Renal cortex interstitium (tissue), 11 donors: ENCODE results near the gene CTU2. TPM values are rescaled to one million over a fixed set of nuclear protein-coding genes. Genes with fewer than 3 reads are reported as not detected.

ENCODE experiments used
- DNase-seq, 11 donors: peaks; one replicate each; pipeline ENCODE4 v3.0.0-alpha.2; 2013; ENCODE audit warnings: low read depth in 9 of 11, low spot score in 4 of 11; ENCODE audit errors: extremely low read depth in 1 of 11
- polyA plus RNA-seq, 3 donors: library from polyadenylated mRNA; unstranded; fragments of 120-200 nt; gene quantifications; one replicate each; pipeline ENCODE4 v1.2.1, GENCODE V29; 2013; ENCODE audit not compliant: insufficient read length in 3 of 3

The CTU2 gene
- polyA plus RNA-seq, 3 donors, result 10.1 to 17.8 (median 13.3) TPM

DNA sequence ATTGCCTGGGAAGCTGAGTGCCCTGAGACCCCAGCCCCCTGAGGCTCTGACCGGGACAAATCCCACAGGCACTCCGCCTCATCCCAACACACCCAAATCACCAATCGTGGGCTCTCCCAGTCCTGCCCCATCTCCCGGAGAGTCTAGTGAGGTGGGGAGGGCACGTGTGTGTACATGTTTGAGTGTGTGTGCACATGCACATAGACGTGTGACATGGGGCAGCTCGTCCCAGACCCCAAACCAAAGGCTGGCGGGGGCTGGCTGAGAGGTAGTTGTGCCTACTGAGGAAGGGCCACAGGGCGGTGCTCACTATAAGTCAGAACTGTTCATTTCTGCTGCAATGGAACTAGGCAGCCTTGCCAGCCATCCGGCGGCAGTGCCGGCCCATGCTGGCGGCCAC lies 28.6 kb upstream of the CTU2 start:
- no peak for DNase-seq

DNA sequence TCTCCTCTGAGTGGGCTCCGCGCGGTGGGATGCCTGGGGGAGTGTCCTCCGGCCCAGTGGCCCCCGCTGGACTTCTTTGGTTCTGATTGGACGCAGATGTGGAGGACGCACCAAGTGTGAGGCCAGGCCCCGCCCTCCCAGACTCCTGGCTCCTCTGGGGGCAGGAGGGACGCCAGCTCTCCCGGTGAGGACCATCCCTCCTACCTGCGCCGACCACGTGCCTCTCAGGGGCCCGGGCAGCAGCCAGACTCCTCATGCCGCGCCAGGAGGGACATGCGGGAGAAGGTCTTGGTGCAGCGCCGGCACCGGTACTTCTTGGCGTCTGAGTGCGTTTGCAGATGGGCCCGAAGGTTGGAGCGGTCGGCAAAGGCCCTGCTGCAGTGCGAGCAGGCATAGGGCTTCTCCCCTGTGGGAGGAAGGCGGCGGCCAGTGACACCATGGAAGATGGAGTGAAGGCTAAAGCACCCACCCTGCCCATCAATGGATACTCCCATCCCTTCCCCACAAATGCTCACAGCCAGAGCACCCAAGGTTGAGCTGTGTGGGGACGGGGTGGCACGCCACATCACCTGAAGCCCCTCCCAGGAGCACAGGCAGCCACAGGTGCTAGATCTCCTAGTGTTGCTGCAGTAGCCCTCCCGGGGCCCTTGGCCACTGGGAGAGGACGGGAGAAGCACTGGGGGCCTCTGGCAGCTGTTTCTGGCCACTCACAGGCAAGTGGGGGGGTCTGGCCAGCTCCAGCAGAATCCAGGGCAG lies 27.9 kb upstream of the CTU2 start:
- DNase-seq, result no peak

DNA sequence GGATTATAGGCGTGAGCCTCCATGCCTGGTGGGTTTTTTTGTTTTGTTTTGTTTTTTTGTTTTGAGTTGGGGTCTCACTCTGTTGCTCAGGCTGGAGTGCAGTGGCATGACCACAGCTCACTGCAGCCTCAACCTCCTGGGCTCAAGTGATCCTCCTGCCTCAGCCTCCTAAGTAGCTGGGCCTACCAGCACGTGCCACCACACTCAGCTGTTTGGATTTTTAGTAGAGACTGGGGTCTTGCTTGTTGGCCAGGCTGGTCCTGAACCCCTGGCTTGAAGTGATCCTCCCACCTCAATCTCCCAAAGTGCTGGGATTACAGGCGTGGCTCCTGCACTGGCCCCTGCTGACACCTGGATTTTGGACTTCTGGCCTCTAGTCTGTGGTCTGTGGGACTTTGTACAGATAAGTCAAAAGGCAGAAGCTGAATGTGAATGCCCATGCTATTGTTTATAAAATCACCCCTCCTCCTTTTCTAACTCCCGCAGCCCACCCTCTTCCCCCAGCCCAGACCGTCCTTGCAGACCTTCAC lies 25.7 kb upstream of the CTU2 start:
- no peak for DNase-seq

DNA sequence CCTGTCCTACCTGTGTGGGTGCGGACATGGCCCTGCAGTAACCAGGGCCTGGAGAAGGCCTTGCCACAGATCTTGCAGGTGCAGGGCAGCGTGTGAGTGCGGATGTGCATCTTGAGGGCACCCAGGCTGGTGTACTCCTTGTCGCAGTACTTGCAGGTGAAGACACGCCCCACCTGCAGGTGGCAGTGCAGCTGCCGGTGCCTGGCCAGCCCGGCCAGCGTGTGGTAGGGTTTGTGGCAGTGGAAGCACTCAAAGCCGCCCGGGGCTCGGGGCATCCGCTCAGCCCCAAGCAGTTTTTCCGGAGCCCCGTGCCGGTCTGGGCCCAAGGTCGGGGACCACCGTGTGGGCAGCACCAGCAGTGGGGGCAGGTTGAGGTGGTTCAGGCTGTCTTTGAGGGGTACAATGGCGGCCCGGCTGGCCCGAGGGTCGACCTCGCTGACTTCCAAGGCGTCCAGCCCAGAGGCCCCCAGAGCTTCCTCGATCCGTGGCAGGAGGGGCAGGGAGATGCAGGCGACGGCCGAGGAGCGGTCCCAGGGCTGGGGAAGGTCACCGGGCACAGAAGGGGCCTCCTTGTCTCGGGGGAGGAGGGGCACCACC lies 25.1 kb upstream of the CTU2 start:
- no peak for DNase-seq

DNA sequence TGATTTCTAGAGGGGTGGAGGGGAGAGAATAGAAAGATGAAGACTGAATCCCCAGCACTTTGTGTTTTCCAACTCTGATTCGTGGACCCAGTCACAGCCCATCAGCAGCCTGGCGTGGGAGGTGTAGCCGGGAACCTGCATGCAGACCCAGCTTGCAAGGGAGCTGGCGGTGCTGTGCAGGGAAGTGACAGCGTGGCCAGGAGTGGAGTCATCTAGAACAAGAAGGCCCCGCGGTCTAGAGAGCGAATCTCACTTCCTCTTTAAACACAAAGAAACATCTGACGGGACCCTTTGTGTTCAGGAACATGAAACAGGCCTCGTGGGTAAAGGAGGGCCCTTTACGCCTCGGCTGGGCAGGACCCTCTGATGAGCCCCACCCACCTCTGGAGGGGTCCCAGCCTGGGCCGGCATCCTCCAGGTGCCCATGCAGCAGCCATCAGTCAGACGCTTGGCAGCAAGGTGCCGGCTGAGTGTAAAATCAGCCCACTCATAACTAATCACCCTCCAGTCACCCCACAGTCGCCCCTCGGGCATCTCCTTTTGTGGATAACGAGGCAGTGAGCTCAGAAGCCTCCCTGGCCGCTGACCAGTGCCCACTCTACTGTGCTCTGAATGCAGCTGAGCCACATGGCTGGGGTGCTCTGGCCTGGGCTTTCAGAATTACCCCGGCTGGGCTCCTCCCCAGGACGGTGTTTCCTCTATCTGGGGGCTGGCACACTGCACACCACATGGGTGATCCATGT lies 24.4 kb upstream of the CTU2 start:
- no peak for DNase-seq

DNA sequence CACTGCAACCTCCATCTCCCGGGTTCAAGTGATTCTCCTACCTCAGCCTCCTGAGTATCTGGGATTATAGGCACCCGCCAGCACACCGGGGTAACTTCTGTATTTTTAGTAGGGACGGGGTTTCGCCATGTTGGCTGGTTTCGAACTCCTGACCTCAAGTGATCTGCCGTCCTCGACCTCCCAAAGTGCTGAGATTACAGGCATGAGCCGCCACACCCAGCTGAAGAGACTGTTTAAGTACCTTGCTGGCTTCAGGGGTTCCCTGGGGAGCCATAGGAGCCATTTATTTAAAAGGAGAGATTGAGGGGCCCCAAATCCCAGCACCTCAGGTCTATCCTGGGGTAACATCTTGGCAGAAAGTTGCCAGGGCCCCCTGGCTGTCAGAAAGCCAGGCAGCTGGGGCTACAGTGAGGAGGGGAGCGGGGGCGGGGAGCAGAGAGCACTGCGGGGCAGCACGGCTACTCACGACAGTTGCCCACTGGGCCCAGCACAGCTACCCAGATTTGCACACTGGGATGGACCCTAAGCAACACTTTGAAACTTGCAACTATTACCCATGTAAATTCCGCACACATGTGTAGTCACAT lies 21.6 kb upstream of the CTU2 start:
- DNase-seq, result no peak

DNA sequence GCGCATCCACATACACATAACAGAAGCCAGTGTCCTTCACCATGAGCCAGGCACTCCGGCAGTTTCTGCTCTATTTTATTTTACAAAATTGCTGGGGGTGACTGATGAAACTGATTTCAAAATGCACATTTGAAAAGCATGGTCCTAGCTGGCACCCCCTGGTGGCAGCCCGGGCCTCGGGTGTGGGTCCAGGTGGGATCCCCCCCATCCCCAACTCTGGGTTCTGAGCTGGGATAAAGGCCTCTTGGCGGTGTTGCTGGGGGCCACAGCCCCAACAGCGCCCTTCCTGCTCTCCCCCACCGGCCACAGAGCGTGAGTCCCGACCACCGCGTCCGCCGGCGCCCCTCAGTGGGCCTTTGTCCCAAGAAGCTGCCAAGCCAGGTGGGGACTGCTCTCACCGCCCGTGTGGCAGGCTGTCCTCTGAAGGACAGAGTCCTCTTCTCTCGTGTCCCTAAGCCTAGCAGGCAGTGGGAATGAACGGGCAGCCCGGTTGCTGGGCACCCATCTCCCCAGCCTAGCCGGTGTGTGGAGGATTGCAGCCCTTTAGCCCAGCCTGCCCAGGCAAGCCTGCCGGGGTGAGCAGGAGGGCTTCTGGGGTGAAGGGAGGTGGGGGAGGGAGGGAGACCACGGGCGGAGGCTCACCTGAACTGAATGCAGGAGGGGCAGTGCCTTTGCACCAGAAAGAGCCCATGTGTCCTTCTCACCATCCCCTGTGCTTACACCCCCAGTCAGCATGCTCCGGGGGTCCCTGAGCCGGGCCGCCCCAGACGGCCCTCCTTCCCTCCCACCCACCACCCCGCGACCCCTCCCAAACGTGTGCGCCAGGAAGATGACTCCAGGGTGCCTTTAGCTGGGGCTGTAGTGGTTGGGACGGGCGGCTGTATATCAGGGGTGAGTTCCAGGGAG lies 20.9 kb upstream of the CTU2 start:
- no peak for DNase-seq

DNA sequence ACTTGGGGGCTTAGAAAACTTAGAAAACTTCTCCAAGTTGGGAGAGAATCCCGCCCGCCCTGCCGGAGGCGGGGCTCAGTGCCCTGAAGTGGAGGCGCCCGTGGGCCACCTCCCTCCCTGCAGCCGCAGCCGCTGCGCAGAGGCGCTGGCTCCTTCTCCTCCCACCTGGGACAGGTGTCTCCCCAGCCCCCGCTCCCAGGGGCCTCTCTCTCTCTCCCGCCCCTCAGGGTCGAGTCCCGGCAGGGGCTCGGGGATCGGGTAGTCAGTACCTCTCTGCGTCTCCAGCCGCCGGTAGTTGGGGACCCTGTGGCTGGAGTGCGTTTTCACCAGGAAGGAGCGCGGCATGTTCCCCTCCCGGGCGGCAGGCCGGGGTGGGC lies 20.3 kb upstream of the CTU2 start:
- no peak for DNase-seq

DNA sequence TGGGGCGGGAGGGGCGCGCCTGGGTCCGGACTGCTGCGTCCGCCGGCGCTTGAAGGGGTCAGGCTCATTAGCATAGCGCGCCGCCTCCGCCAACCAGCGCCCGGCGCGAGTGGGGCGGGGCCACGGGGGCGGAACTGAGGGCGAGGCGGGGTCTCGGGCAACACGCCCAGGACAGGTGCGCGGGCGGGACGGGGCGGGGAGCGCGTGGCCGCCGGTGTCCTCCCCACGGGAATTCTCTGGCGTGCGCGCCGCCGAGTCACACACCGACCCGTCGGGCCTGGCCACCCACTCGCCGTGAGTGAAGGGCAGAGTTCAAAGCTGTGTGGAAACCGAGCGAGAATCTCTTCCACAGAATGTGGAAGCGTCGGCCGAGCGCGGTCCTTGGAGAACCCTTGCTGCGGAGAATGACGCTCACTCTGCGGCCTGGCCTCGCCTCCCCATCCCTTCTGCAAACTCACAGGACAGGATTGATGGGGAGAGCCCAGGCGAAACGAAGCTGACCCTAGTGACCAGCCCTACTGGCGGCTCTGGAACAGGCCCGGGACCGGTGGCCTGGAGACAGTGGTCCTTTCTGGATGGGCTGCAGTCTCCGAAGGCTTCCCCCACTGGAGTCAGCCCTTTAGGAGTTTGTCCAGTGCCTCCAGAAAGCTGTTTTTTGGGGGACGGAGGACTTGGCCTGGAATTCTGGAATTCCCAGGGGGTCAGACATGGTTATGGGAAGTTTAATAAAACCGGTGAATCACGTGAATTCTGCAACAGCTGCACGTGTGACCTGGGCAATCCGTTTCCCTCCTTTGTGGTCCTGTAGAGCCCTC lies 19.7 kb upstream of the CTU2 start, which contains the start of gene SNAI3:
SNAI3 (minus strand) TSS at position 69 of the 815 bp plus-strand sequence. CDS start 101 bp downstream, outside the sequence.
- peak in 8 of 11 donors; percentile 40 to 70 (median 66) for DNase-seq

DNA sequence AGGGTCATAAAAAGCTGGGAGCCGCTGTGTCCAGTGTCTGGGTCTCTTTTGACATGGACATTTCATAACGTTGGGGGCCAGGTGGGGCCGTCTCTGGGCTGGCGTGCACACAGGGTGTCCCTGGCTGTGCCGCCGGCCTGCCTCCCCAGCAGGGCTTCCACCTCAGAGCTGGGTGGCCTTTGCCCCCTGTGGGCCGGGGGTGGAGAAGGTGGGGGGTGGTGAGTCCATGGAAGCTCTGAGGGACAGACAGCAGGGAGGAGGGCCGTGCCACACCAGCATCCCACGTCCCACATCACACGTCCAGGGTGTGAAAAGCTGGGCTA lies 19.1 kb upstream of the CTU2 start:
- no peak for DNase-seq

DNA sequence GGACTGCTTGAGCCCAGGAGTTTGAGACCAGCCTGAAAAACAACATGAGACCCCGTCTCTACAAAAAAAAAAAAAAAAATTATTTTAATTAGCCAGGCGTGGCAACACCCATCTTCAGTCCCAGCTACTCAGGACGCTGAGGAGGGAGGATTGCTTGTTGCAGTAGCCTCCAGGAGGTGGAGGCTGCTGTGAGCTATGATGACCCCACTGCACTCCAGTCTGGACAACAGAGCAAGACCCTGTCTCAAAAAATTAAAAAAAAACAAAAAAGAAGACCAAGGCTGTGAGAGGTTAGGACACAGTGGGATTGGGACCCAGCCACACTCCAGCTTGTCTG lies 18.7 kb upstream of the CTU2 start:
- no peak for DNase-seq

DNA sequence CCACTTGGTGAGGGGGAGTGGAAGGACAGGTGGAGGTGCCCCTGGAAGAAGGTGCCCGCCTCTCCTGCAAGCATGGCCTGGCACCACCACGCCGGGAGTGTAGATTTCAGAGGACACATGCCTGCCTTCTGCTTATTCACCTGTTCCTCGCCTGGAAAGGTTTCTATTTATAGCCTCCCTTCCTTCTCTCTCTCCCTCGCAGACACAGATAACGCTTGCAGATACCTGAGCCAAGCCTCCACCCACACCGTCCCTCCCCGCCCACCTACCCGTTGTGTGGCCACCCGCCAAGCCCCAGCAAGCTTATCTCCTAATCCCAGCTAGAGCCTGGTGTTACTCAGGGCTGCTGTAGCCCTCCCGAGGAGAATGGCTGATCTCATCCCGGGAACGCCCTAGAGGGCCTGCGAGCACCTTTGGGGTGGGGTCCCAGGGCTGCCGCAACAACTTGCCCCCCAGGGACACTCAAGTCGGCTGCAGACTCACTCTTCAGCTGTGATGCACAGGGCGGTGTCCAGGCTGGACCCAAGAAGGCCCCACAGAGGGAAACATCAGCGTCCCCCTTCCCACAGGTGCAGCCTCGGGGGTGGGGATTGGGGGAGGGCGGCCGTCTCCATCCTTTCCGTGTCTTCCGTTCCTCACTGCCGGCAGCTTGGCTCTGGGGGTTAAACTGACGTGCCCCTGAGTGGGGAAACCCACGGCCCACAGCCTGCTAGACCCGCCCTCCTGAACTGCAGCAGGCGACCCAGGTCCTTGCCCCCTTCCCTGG lies 18.1 kb upstream of the CTU2 start:
- no peak for DNase-seq

DNA sequence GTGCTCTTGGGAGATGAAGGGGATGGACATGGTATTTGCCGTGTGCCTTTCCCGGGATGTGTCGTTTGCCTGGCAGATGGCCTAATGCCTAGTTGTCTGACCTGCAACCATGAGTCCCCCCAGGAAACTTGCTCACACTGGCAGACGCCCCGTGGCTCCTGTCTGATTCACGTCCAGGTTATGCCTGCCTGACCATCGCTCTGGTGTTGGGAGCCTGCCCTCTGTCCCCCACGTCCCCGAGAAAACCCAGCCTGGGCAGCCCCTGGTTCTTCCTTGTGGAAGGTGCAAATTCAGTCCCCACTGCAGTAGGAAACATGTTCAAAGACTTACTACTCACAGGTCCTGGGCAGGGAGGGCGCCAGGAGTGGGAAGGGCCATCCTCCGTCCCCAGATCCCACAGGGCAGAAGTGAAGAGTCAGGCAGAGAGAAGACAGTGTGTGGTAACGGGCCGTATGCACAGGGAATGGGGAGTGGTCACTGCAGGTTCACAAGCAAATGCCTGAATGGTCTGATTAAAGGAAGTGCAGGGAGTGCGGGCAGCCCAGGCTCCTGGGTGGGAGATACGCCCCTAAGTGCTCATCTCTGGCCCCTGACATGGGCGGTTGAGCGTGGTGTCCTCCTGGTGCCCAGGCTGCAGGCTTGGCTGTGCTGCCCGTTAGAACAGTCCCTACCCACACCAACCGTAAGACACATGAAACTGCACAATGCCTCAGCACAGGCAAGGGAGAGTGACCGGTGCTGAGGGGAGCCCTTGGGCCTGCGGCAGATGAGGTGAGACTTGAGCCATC lies 15.8 kb upstream of the CTU2 start:
- no peak for DNase-seq

DNA sequence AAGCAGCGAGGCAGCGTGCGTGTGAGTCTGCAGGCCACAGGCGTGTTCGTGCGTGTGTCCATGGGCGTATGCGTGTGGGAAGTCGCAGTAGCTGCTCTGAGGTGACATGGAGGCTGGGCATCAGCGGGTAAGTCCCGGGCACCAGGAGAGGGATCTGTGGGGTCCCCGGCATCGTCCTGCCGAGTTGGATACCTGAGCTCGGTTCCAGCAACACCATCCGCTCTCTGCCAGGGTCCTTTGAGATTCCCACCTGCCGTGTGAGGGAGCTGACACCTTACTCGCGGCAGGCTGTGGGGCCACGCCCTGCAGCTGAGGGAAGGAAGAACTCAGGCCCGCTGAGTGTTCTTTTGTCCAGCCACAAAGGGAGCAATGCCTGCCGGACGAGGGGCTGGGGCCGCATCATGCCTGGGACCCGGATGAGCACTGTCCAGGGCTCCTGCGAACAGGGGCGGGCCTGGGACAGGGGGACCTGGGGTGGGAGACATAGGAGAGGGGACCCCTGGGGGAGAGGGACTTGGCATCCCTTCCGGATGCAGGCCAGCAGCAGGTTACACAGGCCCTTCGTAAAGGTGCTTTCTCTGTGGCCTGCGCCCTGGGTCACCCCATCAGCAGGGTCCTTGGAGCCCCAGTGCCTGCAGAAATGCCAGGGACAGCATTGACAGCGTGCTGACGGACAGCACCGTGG lies 15.0 kb upstream of the CTU2 start:
- no peak for DNase-seq

DNA sequence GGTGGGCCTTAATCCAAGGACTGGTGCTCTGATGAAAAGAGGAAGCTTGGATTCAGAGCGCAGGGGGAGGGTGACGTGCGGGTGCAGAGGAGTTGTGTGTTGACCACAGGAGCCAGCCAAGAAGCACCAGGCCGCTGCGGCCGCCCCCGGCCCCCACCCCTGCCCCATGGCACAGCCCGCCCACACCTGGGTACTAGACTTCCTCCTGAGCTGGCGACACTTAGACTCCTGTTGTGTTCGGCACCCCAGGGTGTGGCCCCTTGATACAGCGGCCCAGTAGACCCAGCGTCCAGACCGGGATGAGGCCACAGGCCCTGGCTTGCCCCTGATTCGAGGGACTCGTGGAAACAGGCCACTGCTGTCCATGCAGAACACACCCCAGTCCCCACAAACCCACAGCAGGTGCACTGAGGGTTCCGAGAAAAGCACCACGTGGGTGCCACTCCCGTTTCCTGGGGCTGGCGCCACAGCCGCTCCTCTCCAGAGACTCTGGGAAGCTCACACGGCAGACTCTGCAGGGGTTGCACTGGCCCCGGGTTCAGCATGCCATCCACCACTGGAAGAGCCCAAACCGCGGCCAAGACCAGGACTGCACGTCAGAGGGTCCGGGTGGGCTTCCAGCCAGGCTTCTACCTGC lies 14.3 kb upstream of the CTU2 start:
- DNase-seq, result no peak

DNA sequence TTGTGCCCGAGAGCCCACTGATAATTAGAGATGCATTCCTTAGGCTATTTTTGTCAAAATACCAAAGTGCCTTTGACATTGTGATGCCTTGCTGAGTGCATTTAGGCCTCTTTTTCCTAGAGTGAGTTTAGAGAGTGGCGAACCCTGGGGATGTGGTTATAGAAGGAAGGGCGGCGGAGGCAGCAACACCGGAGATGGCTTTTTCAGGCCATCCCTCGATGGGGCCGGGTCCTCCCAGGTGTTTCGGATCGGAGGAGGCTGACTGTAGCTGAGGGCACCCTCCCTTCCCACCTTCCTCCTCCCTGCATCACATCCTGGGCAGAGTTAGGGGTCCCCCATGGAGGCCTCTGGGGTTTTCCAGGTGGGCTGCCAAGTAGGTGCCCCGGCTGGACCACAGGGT lies 13.4 kb upstream of the CTU2 start:
- DNase-seq, result no peak
